Fibroblast of skin of left biceps (primary cell): Measurements from ENCODE around the gene TRNP1.
A peak's percentile ranks its signal among the peaks of the same experiment; 100 is the strongest.
"Not testable (repeated sequence)": the region's sequence is repeated elsewhere in the genome, so short reads cannot be mapped to it uniquely, and the experiment has no call there.

Experiments used
- DNase-seq, 2 experiments: peaks; one replicate each; pipeline ENCODE4 v3.0.0-alpha.2; 2013; ENCODE audit warnings: low read depth in 2 of 2

TRNP1 gene

GRCh38 chr1:26972821-26973220 is 20.7 kb upstream of the TRNP1 start:
- no peak for DNase-seq

- no peak for DNase-seq
Measured at GRCh38 chr1:26976621-26977510, 16.6 kb upstream of the TRNP1 start.

GRCh38 chr1:26978901-26979300 is 14.6 kb upstream of the TRNP1 start:
- no peak for DNase-seq

- no peak for DNase-seq
Measured at GRCh38 chr1:26981146-26981846, 12.2 kb upstream of the TRNP1 start.

GRCh38 chr1:26983863-26984262 is 9.6 kb upstream of the TRNP1 start:
- DNase-seq: no peak

- DNase-seq: no peak
Measured at GRCh38 chr1:26984291-26984690, 9.2 kb upstream of the TRNP1 start.

GRCh38 chr1:26986658-26987057 is 6.8 kb upstream of the TRNP1 start:
- DNase-seq: no peak

GRCh38 chr1:26989403-26990109 is 3.9 kb upstream of the TRNP1 start:
- DNase-seq: not testable (repeated sequence)

- DNase-seq: peak; percentile 67 to 70
Measured at GRCh38 chr1:26991310-26992116, 2.0 kb upstream of the TRNP1 start.

- DNase-seq: no peak
Measured at GRCh38 chr1:26994020-26994786, 711 bp downstream of the TRNP1 start.

GRCh38 chr1:26994787-26995517 is 1.5 kb downstream of the TRNP1 start:
- no peak for DNase-seq

- no peak for DNase-seq
Measured at GRCh38 chr1:26996024-26996423, 2.5 kb downstream of the TRNP1 start.

- DNase-seq: no peak
Measured at GRCh38 chr1:26996665-26997064, 3.2 kb downstream of the TRNP1 start.

GRCh38 chr1:26998429-26999300 is 5.2 kb downstream of the TRNP1 start:
- DNase-seq: no peak

- DNase-seq: peak; percentile 98 to 99
Measured at GRCh38 chr1:26999440-26999987, 6.0 kb downstream of the TRNP1 start.

- no peak for DNase-seq
Measured at GRCh38 chr1:27000090-27000816, 6.8 kb downstream of the TRNP1 start.

GRCh38 chr1:27000817-27001460 is 7.4 kb downstream of the TRNP1 start:
- no peak for DNase-seq
